ENCODE results near the gene ANKHD1.

DNA sequence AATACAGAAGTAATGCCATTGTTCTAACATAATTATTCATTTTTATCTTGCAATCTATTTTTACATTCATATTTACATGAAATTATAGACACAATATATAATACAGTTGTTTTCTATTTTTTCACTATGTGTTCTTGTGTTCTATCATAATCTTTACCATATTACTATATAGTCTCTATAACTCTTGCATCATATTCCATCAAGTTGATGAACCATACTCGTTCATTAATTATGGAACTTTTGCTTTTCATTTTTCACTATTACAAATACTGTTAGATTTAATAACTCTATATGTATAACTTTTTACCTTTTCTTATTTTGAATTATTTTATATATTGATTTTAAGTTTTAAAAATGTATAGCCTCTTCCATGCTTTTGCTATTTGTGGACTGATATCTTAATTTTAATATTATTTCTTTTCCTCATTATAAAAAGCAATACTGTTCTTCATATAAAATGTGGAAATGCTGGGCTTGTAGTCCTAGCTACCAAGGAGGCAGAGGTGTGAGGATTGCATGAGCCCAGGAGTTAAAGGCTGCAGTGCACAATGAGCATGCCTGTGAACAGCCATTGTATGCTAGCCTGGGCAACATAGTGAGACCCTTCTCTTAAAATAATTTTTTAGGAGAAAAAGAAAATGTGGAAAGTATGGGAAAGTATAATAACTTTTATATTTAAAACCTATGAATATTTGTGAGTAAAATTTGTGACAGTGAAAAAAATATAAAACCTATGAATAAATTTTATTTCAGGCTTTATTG, 65.5 kb downstream of the ANKHD1 start:
- TF ChIP-seq POLR2AphosphoS5 (IDR thresholded peaks at IDR 0.05), result no peak
- no peak for TF ChIP-seq POLR2A (IDR thresholded peaks at IDR 0.05)
- TF ChIP-seq, protein P1, sequence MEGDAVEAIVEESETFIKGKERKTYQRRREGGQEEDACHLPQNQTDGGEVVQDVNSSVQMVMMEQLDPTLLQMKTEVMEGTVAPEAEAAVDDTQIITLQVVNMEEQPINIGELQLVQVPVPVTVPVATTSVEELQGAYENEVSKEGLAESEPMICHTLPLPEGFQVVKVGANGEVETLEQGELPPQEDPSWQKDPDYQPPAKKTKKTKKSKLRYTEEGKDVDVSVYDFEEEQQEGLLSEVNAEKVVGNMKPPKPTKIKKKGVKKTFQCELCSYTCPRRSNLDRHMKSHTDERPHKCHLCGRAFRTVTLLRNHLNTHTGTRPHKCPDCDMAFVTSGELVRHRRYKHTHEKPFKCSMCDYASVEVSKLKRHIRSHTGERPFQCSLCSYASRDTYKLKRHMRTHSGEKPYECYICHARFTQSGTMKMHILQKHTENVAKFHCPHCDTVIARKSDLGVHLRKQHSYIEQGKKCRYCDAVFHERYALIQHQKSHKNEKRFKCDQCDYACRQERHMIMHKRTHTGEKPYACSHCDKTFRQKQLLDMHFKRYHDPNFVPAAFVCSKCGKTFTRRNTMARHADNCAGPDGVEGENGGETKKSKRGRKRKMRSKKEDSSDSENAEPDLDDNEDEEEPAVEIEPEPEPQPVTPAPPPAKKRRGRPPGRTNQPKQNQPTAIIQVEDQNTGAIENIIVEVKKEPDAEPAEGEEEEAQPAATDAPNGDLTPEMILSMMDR (IDR thresholded peaks at IDR 0.05 in 8 of 11, conservative IDR thresholded peaks at IDR 0.05 in 3 of 11), result no peak
